GM21423 (cell line): ENCODE measurements around the gene KCNK1.
"Not testable (repeated sequence)": the region's sequence is repeated elsewhere in the genome, so short reads cannot be mapped to it uniquely, and the experiment has no call there.

Experiments used
- ATAC-seq: cut with Tn5 transposase; IDR thresholded peaks from one replicate; pipeline ENCODE4 v1.9.1; 2021; ENCODE audit warnings: mild to moderate bottlenecking, moderate library complexity; ENCODE audit not compliant: unreplicated experiment

KCNK1 gene

GRCh38 chr1:233607252-233608119, 6.4 kb upstream of the KCNK1 start:
- ATAC-seq = no peak

GRCh38 chr1:233608988-233609387, 4.9 kb upstream of the KCNK1 start:
- no peak for ATAC-seq

GRCh38 chr1:233609926-233610325, 4.0 kb upstream of the KCNK1 start:
- ATAC-seq = no peak

GRCh38 chr1:233610628-233611027, 3.3 kb upstream of the KCNK1 start:
- no peak for ATAC-seq

- ATAC-seq = not testable (repeated sequence)
Observed at GRCh38 chr1:233611363-233611762, 2.5 kb upstream of the KCNK1 start.

GRCh38 chr1:233614173-233614742, 352 bp downstream of the KCNK1 start:
- no peak for ATAC-seq

GRCh38 chr1:233614743-233615521, 1.0 kb downstream of the KCNK1 start:
- no peak for ATAC-seq

- ATAC-seq = no peak
Observed at GRCh38 chr1:233615571-233615970, 1.7 kb downstream of the KCNK1 start.

- no peak for ATAC-seq
Observed at GRCh38 chr1:233617025-233617424, 3.1 kb downstream of the KCNK1 start.

- not testable (repeated sequence) for ATAC-seq
Observed at GRCh38 chr1:233619414-233619813, 5.5 kb downstream of the KCNK1 start.

GRCh38 chr1:233620065-233620464, 6.2 kb downstream of the KCNK1 start:
- ATAC-seq = no peak

- ATAC-seq = no peak
Observed at GRCh38 chr1:233621923-233622322, 8.0 kb downstream of the KCNK1 start.

GRCh38 chr1:233624289-233624688, 10.4 kb downstream of the KCNK1 start:
- no peak for ATAC-seq

GRCh38 chr1:233625087-233625486, 11.2 kb downstream of the KCNK1 start:
- ATAC-seq = no peak

- ATAC-seq = no peak
Observed at GRCh38 chr1:233625510-233625981, 11.6 kb downstream of the KCNK1 start.

GRCh38 chr1:233627376-233627775, 13.5 kb downstream of the KCNK1 start:
- no peak for ATAC-seq

- no peak for ATAC-seq
Observed at GRCh38 chr1:233627823-233628222, 13.9 kb downstream of the KCNK1 start.

GRCh38 chr1:233629305-233629935, 15.5 kb downstream of the KCNK1 start:
- ATAC-seq = no peak

GRCh38 chr1:233631810-233632405, 18.0 kb downstream of the KCNK1 start:
- no peak for ATAC-seq

GRCh38 chr1:233632436-233632835, 18.5 kb downstream of the KCNK1 start:
- ATAC-seq = no peak
